Stimulated activated CD8-positive, alpha-beta memory T cell treated with anti-CD3 and anti-CD28 coated beads, Interleukin-7, amount 100 ng/mL, for 48 hours (primary cell): ENCODE results near the gene SLC38A8.

ENCODE experiments used
- DNase-seq, 2 donors: peaks; one replicate each; pipeline ENCODE4 v3.0.0-alpha.2; 2020; ENCODE audit warnings: low read depth in 1 of 2; ENCODE audit errors: extremely low read depth in 1 of 2

SLC38A8 gene

GRCh38 chr16:83973077-83973476 lies 69.5 kb downstream of the SLC38A8 start:
- DNase-seq: no peak

GRCh38 chr16:83972256-83973008 lies 70.2 kb downstream of the SLC38A8 start:
- DNase-seq: no peak

- DNase-seq: no peak
These were observed 71.1 kb downstream of the SLC38A8 start for GRCh38 chr16:83971165-83972130.

- DNase-seq: no peak
These were observed 72.2 kb downstream of the SLC38A8 start for GRCh38 chr16:83970430-83970815.

- no peak for DNase-seq
These were observed 72.7 kb downstream of the SLC38A8 start for GRCh38 chr16:83969771-83970429.

- no peak for DNase-seq
These were observed 73.5 kb downstream of the SLC38A8 start for GRCh38 chr16:83968891-83969649.

- no peak for DNase-seq
These were observed 74.2 kb downstream of the SLC38A8 start for GRCh38 chr16:83968306-83968851.

GRCh38 chr16:83967838-83968305 lies 74.7 kb downstream of the SLC38A8 start, which contains the start of gene NECAB2:
NECAB2 (plus strand) TSS chr16:83968244; CDS start chr16:83968649, 405 bp downstream.
- no peak for DNase-seq

GRCh38 chr16:83967091-83967490 lies 75.5 kb downstream of the SLC38A8 start:
- no peak for DNase-seq

- no peak for DNase-seq
These were observed 76.4 kb downstream of the SLC38A8 start for GRCh38 chr16:83966153-83966696.

GRCh38 chr16:83965444-83966152 lies 77.0 kb downstream of the SLC38A8 start:
- DNase-seq: no peak

GRCh38 chr16:83964684-83965443 lies 77.7 kb downstream of the SLC38A8 start:
- no peak for DNase-seq

- no peak for DNase-seq
These were observed 79.1 kb downstream of the SLC38A8 start for GRCh38 chr16:83963277-83964119.

GRCh38 chr16:83961591-83961990 lies 81.0 kb downstream of the SLC38A8 start:
- DNase-seq: no peak

GRCh38 chr16:83960521-83961249 lies 81.9 kb downstream of the SLC38A8 start:
- no peak for DNase-seq
